Stimulated activated CD4-positive, alpha-beta T cell treated with anti-CD3 and anti-CD28 coated beads, Interleukin-12 subunit alpha, Interleukin-12 subunit beta, amount 100 ng/mL, for 4 hours (primary cell): ENCODE data around the gene SLC6A8.
"Not testable (repeated sequence)": the region's sequence is repeated elsewhere in the genome, so short reads cannot be mapped to it uniquely, and the experiment has no call there.

Experiments
- DNase-seq: peaks from one replicate; pipeline ENCODE4 v3.0.0-alpha.2; 2020

The SLC6A8 gene

GRCh38 chrX:153733651-153734240, 46.0 kb downstream of the SLC6A8 start:
- no peak for DNase-seq

- no peak for DNase-seq
These were observed 47.1 kb downstream of the SLC6A8 start for GRCh38 chrX:153734871-153735270.

GRCh38 chrX:153735274-153735673, 47.5 kb downstream of the SLC6A8 start:
- DNase-seq: no peak

GRCh38 chrX:153736071-153736820, 48.5 kb downstream of the SLC6A8 start:
- DNase-seq: no peak

GRCh38 chrX:153736871-153737441, 49.2 kb downstream of the SLC6A8 start:
- DNase-seq: no peak

GRCh38 chrX:153738056-153738605, 50.4 kb downstream of the SLC6A8 start:
- DNase-seq: no peak

GRCh38 chrX:153739754-153740486, 52.2 kb downstream of the SLC6A8 start:
- DNase-seq: no peak

- DNase-seq: no peak
These were observed 53.0 kb downstream of the SLC6A8 start for GRCh38 chrX:153740631-153741222.

- no peak for DNase-seq
These were observed 53.7 kb downstream of the SLC6A8 start for GRCh38 chrX:153741446-153741845.

GRCh38 chrX:153742111-153742510, 54.4 kb downstream of the SLC6A8 start:
- DNase-seq: not testable (repeated sequence)

GRCh38 chrX:153742796-153743467, 55.2 kb downstream of the SLC6A8 start:
- not testable (repeated sequence) for DNase-seq

- DNase-seq: not testable (repeated sequence)
These were observed 55.9 kb downstream of the SLC6A8 start for GRCh38 chrX:153743468-153744209.

GRCh38 chrX:153744210-153745066, 56.7 kb downstream of the SLC6A8 start:
- DNase-seq: no peak

- DNase-seq: not testable (repeated sequence)
These were observed 57.3 kb downstream of the SLC6A8 start for GRCh38 chrX:153745067-153745433.
